Left hindlimb (tissue), 1 donor: ENCODE measurements around the gene PAM16.

Experiments
- DNase-seq: peaks from one replicate; pipeline ENCODE4 v3.0.0-alpha.2; 2018

The PAM16 gene

GRCh38 chr16:4317532-4318450 lies 33.3 kb downstream of the PAM16 start:
- DNase-seq, result peak; percentile 71

GRCh38 chr16:4316864-4317531 lies 34.1 kb downstream of the PAM16 start:
- DNase-seq, result peak; percentile 73

- DNase-seq, result no peak
These were observed 34.8 kb downstream of the PAM16 start for GRCh38 chr16:4316108-4316863.

- peak; percentile 94 for DNase-seq
These were observed 35.7 kb downstream of the PAM16 start, which contains the start of gene GLIS2 for GRCh38 chr16:4315186-4316107. Gene GLIS2 (plus strand): TSS chr16:4316067. CDS start chr16:4332281, 16,214 bp downstream.

GRCh38 chr16:4314532-4315185 lies 36.5 kb downstream of the PAM16 start:
- no peak for DNase-seq

GRCh38 chr16:4313563-4314531 lies 37.3 kb downstream of the PAM16 start:
- no peak for DNase-seq

- no peak for DNase-seq
These were observed 41.3 kb downstream of the PAM16 start for GRCh38 chr16:4309833-4310266.

- no peak for DNase-seq
These were observed 41.9 kb downstream of the PAM16 start for GRCh38 chr16:4309102-4309832.

- DNase-seq, result peak; percentile 95
These were observed 43.7 kb downstream of the PAM16 start for GRCh38 chr16:4307215-4308037.

GRCh38 chr16:4306470-4307214 lies 44.5 kb downstream of the PAM16 start:
- DNase-seq, result no peak

GRCh38 chr16:4303973-4304372 lies 47.1 kb downstream of the PAM16 start:
- no peak for DNase-seq

- DNase-seq, result no peak
These were observed 49.2 kb downstream of the PAM16 start for GRCh38 chr16:4301968-4302367.

GRCh38 chr16:4301177-4301576 lies 49.9 kb downstream of the PAM16 start:
- DNase-seq, result no peak

GRCh38 chr16:4298761-4299522 lies 52.2 kb downstream of the PAM16 start:
- DNase-seq, result peak; percentile 86

- no peak for DNase-seq
These were observed 53.6 kb downstream of the PAM16 start for GRCh38 chr16:4297480-4297879.

GRCh38 chr16:4295581-4295980 lies 55.5 kb downstream of the PAM16 start:
- DNase-seq, result no peak
